Tibial artery (tissue), 4 donors: ENCODE measurements around the gene UBE2E2.

Experiments used
- DNase-seq, 2 donors: peaks; one replicate each; pipeline ENCODE4 v3.0.0-alpha.2; 2019
- H3K27ac ChIP-seq, 2 donors: fragments of 200-600 bp; sonication (generic) in 1 of 2; 1 replicate in 1 of 2; 2 replicates in 1 of 2; pipeline ENCODE4 v1.5.1; 2018 to 2019; ENCODE audit warnings: mild to moderate bottlenecking in 1 of 2
- H3K27me3 ChIP-seq, 2 donors: fragments of 200-600 bp; sonication (generic) in 1 of 2; one replicate each; pipeline versions ENCODE4 v1.5.1 to v1.6.0; 2016 to 2019
- H3K36me3 ChIP-seq, 3 donors: fragments of 200-600 bp; sonication (generic) in 2 of 3; one replicate each; pipeline ENCODE4 v1.5.1; 2016 to 2019; ENCODE audit warnings: mild to moderate bottlenecking in 2 of 3
- H3K4me1 ChIP-seq, 4 donors: fragments of 200-600 bp; sonication (generic) in 2 of 4; 1 replicate in 3 of 4; 2 replicates in 1 of 4; pipeline ENCODE4 v1.5.1; 2016 to 2019
- H3K4me3 ChIP-seq, 2 donors: fragments of 200-600 bp; sonication (generic) in 1 of 2; 1 replicate in 1 of 2; 2 replicates in 1 of 2; pipeline ENCODE4 v1.5.1; 2018 to 2019; ENCODE audit warnings: mild to moderate bottlenecking in 2 of 2
- H3K9me3 ChIP-seq, 3 donors: fragments of 200-600 bp; sonication (generic) in 1 of 3; one replicate each; pipeline ENCODE4 v1.5.1; 2016 to 2019
- CTCF ChIP-seq, 2 experiments: fragments of 200-600 bp in 1 of 2; fragments of 450-650 bp in 1 of 2; IDR thresholded peaks; one replicate each; pipeline ENCODE4 v1.5.1; 2017 to 2019; ENCODE audit warnings: antibody characterized with exemption in 2 of 2, mild to moderate bottlenecking in 1 of 2, moderate library complexity in 1 of 2
- intact Hi-C: fragments of 100-400 bp; cut with DNase I; formaldehyde crosslinking; loops from one replicate; pipeline ENCODE4 v1.15.0; 2023; ENCODE audit warnings: low total_unique reads

The UBE2E2 gene

GRCh38 chr3:23377928-23378672 is 175.0 kb downstream of the UBE2E2 start:
- TF ChIP-seq CTCF (IDR thresholded peaks at IDR 0.05): no peak
- Histone ChIP-seq H3K4me1 (peaks cover 0 to 15% (median 0%) of the 10 kb centered on the region in 4 donors), H3K9me3 (no peaks in the 10 kb centered on the region), H3K36me3 (no peaks in the 10 kb centered on the region), H3K27ac (no peak overlapping the region), H3K4me3 (no peak overlapping the region), H3K27me3 (no peaks in the 10 kb centered on the region)
- no peak for DNase-seq
- intact Hi-C loops: no loop called here

- no peaks in the 10 kb centered on the region for H3K9me3 ChIP-seq
- no peak for DNase-seq
- H3K27ac ChIP-seq: no peak overlapping the region
- no peaks in the 10 kb centered on the region for H3K27me3 ChIP-seq
- intact Hi-C loops: no loop called here
- TF ChIP-seq CTCF (IDR thresholded peaks at IDR 0.05): no peak
- no peaks in the 10 kb centered on the region for H3K36me3 ChIP-seq
- H3K4me1 ChIP-seq: peaks cover 0 to 18% (median 1%) of the 10 kb centered on the region in 4 donors
- H3K4me3 ChIP-seq: no peak overlapping the region
Observed at GRCh38 chr3:23383875-23384274, 180.7 kb downstream of the UBE2E2 start.

- DNase-seq: no peak
- H3K27me3 ChIP-seq: no peaks in the 10 kb centered on the region
- peaks cover 0 to under 1% (median 0%) of the 10 kb centered on the region in 3 donors for H3K9me3 ChIP-seq
- intact Hi-C loops: no loop called here
- H3K36me3 ChIP-seq: no peaks in the 10 kb centered on the region
- no peak overlapping the region for H3K4me3 ChIP-seq
- TF ChIP-seq CTCF (IDR thresholded peaks at IDR 0.05): no peak
- H3K27ac ChIP-seq: no peak overlapping the region
- peaks cover 0 to 18% (median 1%) of the 10 kb centered on the region in 4 donors for H3K4me1 ChIP-seq
Observed at GRCh38 chr3:23385327-23385726, 182.2 kb downstream of the UBE2E2 start.

GRCh38 chr3:23387286-23387918 is 184.3 kb downstream of the UBE2E2 start:
- Histone ChIP-seq H3K36me3 (no peaks in the 10 kb centered on the region), H3K4me3 (no peak overlapping the region), H3K4me1 (peaks cover 0 to 18% (median 1%) of the 10 kb centered on the region in 4 donors), H3K9me3 (peaks cover 0 to 2% (median 0%) of the 10 kb centered on the region in 3 donors), H3K27ac (no peak overlapping the region), H3K27me3 (no peaks in the 10 kb centered on the region)
- no peak for TF ChIP-seq CTCF (IDR thresholded peaks at IDR 0.05)
- no peak for DNase-seq
- intact Hi-C loops: no loop called here

- no peak overlapping the region for H3K4me3 ChIP-seq
- intact Hi-C loops: no loop called here
- no peaks in the 10 kb centered on the region for H3K36me3 ChIP-seq
- peaks cover 0 to 18% (median 1%) of the 10 kb centered on the region in 4 donors for H3K4me1 ChIP-seq
- H3K9me3 ChIP-seq: peaks cover 0 to 2% (median 0%) of the 10 kb centered on the region in 3 donors
- no peak for TF ChIP-seq CTCF (IDR thresholded peaks at IDR 0.05)
- H3K27me3 ChIP-seq: no peaks in the 10 kb centered on the region
- H3K27ac ChIP-seq: no peak overlapping the region
- DNase-seq: no peak
Observed at GRCh38 chr3:23389089-23389488, 186.0 kb downstream of the UBE2E2 start.
